IMR-90 (cell line): ENCODE results near the gene HSFX4.
"Not testable (repeated sequence)": the region's sequence is repeated elsewhere in the genome, so short reads cannot be mapped to it uniquely, and the experiment has no call there.

Experiments
- CTCF ChIP-seq: conservative IDR thresholded peaks from 2 replicates; pipeline ENCODE4 v1.5.1; 2012; ENCODE audit warnings: mild to moderate bottlenecking, low read depth, low read length, improper control_type of control experiment
- RCOR1 ChIP-seq: IDR thresholded peaks from 2 replicates; pipeline ENCODE4 v1.6.1; 2012; ENCODE audit warnings: mild to moderate bottlenecking, low read length, improper control_type of control experiment; ENCODE audit not compliant: insufficient replicate concordance
- USF2 ChIP-seq: fragments of 150-350 bp; IDR thresholded peaks from 2 replicates; pipeline ENCODE4 v1.6.1; 2017; ENCODE audit warnings: mild to moderate bottlenecking, antibody characterized with exemption, low read length, low read depth

DNA sequence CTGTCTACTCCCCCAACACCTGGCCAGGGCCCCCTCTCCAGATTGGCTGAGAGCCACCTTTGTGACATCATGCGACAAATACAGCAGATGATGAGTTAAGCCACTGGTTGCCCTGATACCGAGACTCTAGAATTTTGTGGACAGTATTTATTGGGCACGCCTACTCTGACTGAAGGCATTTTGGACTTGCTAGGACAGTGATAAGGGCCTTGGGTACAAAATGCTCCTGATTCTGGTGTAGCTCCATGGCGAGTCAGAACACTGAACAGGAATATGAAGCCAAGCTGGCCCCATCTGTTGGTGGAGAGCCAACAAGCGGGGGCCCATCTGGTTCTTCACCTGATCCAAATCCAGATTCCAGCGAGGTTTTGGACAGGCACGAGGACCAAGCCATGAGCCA is at the start of gene HSFX4:
- TF ChIP-seq USF2, CTCF, RCOR1: not testable (repeated sequence)
